NCI-H2196 treated with DMSO at 0.1 percent for 48 hours (cell line): ENCODE results near the gene SERTAD3.

Experiments
- DNase-seq: peaks from one replicate; lab custom pipeline; 2025; ENCODE audit not compliant: unreplicated experiment; lab: John Stamatoyannopoulos, UW

The SERTAD3 gene

DNA sequence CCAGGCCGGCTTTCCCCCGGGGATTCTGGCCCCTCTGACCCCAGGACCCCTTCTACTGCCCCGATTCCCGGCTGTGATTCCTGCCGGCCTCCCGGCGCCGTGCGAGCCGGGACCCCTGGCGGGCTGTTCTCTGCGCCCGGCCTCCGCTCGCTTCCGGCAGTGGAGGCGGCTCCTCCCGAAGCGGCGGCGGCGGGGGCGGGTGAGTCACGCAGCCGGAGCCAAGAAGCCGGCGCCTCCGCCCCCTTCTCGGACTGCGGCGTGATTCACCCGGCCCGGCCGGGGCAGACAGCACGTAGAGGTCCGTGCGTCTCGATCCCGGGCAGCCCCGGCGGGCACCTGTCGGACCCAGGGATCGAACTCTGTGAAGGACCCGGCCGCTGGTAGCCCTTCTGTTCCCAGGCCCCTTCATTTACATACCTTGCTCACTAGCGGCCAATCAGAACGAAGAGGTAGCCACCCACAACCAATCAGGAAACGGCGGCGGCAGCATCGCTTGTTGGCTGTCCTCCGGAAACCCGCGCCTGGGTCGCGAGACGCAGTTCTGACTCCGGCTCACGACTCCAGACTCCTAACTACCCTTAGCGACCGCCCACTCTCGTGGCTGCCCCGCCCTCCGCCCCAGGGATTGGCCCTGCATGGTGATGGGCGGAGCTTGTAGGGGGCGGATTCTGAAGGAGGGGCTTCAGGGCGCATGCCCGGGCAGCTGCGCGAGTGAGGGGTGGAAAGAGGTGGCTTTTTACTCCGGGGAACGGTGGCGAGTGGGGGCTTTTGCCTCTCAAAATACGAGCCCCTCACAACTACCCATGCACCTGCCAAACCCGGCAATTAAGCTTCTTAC, 18.5 kb downstream of the SERTAD3 start, which contains the start of gene SERTAD1:
TSS of gene SERTAD1 (minus strand) at position 543 of the 838 bp plus-strand sequence. CDS start 2,446 bp downstream, outside the sequence.
- peak; percentile 99 for DNase-seq

DNA sequence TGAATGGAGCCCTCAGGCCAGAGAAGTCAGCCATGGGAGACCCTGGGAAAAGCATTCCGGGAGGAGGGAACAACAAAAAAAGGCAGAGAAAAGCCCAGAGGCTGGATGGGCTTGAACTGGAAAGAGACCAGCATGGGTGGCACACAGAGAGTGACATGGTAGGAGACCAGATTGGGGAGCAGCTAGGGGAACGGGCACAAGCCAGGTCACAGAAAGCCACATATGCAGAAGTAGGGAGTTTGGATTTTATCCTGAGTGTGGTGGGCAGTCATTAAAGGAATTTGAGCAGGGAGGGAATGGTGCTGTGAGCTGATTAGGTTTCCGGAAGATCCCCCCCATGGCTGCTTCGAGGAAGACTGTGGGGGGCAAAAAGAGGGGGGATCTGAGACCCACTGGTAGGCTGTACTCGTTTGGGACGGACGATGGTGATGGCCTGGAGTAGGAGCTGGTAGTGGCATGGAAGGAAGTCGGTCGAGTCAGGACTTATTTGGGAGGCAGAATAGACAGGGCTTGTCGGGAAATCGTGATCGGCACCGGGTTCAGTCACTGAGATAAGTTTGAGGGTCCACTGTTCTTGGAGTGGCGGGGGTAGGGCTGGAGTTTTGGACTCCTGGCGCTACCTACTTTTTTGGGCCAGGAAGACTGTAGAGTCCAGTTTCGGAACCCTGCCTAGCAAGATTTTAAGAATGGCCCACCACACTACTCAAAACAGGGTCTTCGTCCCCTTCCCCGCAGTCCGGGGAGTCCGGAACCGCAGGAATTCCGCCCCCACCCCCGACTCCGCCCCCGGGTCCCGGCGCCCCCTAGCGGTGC, 19.3 kb downstream of the SERTAD3 start:
- DNase-seq = no peak

DNA sequence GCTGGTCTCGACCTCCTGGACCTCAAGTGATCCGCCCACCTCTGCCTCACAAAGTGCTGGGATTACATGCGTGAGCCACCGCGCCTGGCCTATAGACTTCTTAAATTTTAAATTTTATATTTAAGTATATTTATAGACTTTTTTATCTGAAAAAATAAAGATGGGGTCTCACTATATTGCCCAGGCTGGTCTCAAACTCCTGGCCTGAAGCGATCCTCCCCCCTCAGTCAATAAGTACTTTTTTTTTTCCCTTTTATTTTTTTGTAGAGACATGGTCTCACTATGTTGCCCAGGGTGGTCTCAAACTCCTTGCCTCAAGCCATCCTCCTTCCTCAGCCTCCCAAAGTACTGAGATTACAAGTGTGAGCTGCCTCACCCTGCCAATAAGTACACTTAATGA, 20.2 kb downstream of the SERTAD3 start:
- DNase-seq = no peak

DNA sequence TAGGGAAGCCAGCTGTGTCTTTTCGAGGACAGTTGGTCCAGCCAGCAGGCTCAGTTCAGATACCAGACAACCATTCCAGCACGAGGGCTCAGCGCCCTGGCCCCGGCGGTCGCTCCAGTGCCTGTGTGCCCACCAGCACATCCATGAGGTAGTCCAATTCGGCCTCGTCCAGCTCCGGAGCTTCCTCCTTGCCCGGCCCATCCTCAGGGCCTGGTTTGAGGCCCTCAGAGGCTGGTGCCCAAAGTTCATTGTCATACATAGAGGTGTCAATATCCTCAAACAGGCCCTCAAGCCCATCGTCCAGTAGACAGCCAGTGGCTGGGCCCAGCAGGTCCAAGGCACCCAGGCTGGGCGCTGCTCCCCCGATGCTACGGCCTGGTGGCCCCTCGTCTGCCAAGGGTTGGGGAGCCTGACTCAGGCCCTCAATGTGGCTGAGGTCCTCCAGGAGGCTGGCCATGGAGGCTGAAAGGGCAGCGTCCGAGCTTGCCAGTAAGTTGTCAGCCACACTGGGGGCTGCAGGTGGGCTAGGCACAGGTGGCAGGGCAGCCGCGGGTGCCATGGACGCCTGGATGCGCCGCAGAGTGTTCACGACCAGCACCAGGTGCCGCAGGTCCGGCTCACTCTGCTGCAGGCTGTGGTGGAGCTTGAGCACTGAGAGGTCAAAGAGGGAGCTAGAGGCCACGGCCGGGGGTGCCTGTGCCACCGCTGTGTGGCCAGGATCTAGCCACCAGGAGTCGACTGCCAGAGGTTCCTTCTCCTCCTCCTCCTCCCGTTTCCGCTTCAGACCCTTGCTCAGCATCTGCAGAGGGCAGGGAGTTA, 21.2 kb downstream of the SERTAD3 start:
- DNase-seq = no peak

DNA sequence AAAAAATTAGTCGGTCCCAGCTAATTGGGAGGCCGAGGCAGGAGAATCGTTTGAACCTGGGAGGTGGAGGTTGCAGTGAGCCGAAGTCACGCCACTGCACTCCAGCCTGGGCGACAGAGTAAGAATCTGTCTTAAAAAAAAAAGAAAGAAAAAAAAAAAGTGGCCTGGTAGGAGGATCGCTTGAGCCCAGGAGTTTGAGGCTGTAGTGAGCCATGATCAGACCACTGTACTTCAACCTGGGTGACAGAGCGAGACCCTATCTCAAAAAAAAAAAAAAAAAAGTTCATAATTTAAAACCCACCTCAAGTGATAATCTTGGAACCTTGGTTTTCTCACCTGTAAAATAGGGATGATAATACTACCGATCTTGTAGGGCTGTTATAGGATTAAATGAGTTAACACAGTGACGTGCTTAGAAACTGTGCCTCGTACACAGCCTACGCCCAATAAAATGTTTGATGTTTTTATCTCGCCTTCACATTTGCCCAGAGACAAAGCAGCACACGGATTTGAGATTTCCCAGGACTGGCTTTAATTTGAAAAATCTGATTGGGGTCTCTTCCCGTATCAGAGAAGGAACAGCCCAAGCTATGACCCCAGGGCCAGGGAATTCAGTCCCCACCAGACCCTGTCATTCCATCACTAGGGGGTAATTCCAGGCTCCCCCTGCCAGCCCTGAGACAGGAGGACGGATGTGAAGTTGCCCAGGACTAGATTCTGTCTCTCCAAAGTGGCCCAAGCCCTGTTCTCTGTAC, 22.0 kb downstream of the SERTAD3 start:
- DNase-seq = no peak

DNA sequence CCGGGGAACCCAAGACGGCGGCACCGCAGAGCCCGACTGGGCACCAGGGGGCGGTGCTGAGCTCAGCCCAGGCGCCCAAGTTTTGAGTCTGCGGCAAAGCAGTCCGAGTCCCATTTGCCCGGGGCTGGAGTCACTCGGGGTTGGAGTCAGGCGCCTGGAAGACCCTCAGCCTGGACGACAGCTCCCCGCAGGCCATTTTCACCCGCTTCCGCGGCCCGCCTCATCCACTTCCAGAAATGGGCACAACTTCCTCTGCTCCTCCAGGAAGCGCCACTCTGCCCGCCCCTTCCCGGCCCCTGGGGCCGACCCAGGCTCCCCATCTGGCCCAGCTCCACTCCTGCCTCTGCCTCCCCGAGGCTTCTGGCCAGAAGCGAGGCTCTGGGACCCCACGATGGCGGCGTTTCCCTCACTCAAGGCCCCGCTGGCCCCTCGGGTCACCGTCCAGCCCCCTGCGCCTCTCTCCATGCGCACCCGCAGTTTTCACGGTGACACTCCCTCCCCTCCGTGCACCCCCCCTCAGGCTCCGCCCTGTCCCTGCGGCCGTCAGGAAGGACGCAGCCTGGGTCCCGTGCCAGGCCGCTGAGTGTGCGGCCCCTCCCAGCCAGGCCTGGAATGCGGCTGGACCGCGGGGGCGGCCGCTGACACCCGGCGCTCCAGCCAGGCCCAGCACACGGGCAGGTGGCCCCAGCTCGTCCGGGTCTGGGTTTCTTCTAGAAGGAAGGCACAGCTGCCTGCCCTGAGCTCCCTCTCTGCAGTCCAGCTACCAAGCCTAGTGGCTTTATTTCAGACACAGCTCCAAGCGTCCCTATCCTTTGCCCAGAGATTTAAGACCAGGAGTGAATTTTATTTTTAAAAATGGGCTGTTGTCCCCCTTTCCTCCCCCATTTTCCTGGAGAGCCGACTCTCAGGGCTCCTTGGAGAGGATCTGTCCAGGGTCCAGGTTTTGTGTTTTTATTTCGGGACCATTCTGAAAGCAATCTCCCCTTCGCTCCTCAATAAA, 23.1 kb downstream of the SERTAD3 start:
- peak; percentile 82 for DNase-seq

DNA sequence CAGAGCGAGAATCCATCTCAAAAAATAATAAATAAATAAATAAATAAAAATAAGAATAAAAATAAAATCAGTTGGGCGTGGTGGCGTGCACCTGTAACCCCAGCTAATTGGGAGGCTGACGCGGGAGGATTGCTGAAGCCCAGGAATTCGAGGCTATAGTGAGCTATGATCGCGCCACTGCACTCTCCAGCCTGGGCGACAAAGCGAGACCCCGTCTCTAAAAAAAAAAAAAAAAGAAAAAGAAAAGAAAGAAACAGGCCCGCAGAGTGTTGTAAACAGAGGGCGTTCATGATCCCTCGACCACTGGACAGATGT, 23.7 kb downstream of the SERTAD3 start:
- no peak for DNase-seq

DNA sequence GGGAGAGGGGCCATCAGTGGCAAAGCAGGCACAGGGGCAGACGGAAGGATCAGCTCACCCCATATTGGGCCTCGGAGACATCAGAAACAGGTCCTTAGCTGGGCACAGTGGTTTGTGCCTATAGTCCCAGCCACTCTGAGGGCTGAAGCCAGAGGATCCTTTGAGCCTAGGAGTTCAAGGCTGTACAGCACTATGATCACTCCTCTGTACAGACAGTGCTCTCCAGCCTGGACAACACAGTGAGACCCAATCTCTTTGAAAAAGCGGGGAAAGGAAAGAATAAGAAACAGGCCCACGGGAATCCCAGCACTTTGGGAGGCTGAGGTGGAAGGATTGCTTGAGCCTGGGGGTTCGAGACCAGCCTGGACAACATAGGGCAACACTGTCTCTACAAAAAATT, 24.4 kb downstream of the SERTAD3 start:
- DNase-seq = no peak

DNA sequence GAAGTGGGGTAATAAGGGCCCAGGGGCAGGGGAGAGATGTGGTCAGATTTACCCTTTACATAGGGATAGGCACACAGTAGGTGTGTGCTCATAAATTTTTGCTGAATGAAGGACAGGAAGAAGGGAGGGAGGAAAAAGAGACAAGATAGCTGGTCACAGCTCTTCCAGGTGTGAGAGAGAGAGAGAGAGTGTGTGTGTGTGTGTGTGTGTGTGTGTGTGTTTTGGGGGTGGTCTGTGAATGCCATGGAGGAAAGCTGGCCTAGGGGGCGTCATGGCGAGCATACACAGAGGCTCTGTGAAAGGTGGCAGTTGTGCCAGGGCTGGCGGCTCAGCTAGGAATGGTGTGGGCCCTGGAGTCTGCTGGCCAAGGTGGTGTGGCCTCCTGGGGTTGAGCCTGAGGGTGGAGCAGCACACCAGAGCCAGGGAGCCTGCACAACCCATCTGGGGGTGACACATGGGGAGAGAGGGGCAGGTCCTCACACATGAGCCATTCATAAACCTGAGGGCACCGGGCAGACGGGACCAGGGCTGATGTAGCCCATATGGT, 25.0 kb downstream of the SERTAD3 start:
- DNase-seq = no peak

DNA sequence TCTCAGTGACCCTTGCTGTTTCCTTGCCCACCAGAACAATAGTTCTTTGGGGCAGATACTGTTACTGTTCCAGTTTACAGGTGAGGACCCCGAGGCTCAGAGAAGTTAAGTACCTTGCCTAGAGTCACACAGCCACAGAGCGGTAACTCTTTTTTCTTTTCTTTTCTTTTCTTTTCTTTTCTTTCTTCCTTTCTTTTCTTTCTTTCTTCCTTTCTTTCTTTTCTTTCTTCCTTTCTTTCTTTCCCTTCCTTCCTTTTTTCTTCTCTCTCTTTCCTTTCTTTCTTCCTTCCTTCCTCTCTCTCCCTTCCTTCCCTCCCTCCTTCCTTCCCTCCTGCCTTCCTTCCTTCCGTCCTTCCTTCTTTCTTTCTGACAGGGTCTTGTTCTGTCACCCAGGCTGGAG, 26.1 kb downstream of the SERTAD3 start:
- DNase-seq = no peak

DNA sequence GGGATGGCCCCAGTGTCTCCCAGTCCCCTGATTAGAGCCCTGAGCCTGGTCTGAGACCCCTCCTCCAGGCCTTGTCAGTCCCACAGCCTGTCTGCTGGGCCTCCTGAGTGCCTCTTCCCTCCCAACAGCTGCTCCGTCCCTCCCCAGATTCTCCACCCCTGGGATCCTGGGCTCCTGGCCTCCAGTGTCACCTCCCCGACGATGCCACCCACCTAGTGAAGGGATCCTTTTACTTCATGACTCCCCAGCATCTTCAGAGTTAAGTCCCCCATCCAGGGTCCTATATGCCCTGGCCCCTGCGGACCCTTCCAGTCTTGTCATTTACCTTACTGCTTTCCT, 26.5 kb downstream of the SERTAD3 start:
- DNase-seq = no peak

DNA sequence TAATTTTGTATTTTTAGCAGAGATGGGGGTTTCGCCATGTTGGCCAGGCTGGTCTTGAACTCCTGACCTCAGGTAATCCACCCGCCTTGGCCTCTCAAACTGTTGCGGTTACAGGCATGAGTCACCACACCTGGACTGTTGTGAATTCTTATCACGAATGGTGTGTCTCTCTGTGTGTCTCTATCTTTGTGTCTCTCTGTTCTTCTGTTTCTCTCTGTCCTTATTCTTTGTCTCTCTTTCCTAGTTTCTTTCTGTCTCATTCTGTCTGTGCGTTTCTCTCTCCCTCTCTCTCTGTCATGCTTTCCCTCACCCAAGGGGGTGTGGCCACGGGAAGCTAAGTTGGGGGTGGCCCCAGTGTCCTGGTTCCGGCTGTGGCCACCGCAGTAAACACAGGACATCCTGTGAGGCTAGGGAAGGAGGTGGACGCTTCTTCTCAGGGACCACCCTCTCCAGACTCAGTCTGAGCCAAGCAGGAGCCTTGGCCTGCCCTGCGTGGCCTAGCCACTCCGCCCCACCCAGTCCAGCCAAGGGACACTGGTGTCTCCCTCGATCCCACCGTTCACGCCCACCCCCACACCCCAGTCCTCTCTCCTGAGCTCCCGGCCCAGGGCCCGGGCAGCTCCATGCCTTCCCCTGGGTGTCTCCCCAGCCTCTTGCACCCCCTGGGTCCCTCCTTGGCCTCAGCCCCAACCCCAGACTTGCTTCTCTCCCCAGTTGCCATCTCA, 27.1 kb downstream of the SERTAD3 start:
- DNase-seq = no peak

DNA sequence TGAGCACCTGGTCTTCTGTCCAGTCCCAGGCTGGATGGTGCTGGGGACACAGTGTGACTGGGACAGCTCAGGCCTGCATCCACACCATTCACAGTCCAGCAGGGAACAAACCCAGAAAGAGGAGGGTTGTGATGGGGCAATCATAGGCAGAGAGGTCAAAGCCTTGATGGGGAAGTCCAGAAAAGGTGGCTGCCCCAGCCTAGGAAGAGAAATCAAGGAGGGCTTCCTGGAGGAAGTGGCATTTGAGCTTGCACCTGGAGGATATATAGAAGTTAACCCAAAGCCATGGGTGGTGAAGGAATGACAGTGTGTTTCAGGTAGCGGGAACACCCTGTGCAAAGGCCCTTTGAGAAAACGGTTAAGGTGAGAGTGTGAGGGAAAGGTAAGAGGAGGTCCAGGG, 28.4 kb downstream of the SERTAD3 start:
- DNase-seq = no peak

DNA sequence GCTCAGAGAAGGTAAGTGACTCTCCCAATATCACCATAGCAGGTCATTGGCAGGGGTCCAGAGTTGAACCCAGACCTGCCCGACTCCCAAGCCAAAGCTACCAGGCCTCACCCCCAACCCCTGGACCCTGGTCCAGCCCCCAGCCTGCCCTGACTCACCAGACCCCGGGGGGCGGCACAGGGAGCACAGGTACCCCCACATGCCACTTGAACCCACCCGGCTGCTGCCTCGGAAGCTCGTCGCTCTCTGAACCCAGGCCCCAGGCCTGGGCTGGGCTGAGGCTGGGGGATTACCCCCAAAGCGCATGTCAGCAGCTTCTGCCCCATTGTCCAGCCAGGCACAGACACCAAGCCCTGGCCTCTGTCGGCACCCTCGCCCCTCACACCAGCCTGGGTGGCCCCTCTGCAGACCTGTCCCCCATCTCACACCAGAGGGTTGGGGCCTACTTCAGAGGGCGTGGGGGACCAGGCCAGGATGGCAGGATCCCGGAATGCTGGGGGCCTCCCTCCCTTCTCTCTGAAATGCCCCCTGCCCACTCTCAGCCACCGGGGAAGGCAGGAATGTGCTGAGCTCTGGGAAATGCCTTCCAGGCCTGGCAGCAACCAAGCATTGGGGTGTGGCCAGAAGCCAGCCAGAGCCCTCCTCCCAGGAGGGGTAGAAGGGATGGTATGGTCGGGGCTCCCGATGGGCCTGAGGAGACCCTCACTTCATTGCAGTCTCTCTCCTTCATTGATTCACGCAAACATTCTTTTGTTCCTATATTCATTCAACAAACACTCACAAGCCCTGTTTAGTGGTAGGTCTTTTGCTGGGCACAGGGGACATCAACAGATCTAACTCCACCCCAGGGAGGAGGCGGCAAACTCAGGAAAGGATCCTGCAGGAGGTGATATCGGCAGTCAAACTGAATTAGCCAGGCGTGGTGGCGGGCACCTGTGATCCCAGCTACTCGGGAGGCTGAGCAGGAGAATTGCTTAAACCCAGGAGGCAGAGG, 29.3 kb downstream of the SERTAD3 start:
- no peak for DNase-seq

DNA sequence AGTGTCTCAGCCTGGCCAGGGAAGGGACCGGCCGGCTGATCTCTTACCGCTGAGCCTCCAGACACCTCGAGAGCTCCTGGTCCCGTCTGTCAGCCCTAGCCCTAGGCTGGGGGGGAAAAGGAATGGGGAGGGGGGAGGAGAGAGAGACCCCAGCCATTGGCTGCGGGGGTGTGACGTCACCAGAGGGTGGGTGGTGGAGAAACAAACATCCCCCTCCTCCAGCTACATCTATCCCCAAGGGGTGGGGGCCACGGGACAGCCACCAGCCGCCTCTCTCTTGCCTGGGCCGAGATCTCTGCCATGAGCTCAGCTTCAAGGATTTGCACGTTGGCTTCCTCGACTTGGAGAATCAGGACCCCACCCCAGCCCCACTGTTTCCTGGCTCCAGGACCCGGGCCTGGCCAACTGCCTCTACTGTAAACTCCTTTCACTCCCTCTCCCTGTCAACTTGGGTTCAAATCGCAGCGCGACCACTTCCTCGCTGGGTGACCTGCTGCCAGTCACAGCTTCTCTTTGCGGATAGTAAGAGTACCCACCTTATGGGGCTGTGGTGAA, 30.8 kb downstream of the SERTAD3 start, which contains the start of gene PRX:
TSS of gene PRX (minus strand) at position 88 of the 555 bp plus-strand sequence. CDS start 5,446 bp downstream, outside the sequence.
- no peak for DNase-seq

DNA sequence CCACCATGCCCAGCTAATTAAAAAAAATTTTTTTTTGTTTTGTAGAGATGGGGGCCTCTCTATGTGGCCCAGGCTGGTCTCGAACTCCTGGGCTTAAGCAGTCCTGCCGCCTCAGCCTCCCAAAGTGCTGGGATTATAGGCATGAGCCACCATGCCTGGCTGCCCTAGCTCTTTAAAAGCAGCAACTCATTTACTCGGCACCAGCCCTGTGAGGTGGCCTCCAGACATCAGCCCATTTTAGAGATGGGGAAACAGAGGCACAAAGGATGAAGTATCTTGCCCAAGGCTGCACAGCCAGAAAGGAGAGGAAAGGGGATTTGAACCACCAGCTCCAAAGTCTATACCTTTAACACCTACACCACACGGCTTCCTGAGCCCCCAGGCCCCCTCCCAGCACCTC, 31.3 kb downstream of the SERTAD3 start:
- no peak for DNase-seq

DNA sequence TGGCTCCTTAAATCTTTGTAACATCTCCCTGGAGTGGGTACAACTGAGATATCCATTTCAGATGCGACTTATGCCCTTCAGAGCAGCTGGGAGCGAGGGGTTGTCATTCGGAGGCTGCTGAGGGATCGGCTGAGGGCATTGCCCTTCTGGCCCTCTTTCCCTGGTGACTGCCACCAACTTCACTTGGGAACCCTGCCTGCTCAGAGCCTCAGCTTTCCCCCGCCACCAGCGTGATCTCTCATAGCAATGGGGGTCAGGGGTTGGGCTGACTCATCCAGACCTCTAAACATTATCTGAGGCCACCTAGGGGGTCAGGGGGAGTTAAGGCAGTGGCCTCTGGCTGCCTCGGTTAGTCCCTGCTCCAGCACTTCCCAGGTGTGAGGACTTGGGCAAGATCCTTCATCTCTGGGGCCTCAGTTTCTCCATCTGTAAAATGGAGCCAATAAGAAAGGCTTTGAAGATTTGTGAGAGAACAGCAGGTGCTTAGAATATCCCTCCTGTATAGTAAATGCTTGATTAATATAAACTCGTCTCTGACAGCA, 32.1 kb downstream of the SERTAD3 start:
- no peak for DNase-seq
